ENCODE data around the gene TBX6. TPM values are rescaled to one million over a fixed set of nuclear protein-coding genes. Genes with fewer than 3 reads are reported as not detected.

TBX6 gene
- polyA plus RNA-seq, 4 donors, result 0.50 to 2.0 (median 1.1) TPM

- DNase-seq (ENCODE audit: low read depth in 4 of 4, low spot score in 3 of 4), result no peak
Measured at GRCh38 chr16:30088237-30088831, 3.4 kb downstream of the TBX6 start.

DNA sequence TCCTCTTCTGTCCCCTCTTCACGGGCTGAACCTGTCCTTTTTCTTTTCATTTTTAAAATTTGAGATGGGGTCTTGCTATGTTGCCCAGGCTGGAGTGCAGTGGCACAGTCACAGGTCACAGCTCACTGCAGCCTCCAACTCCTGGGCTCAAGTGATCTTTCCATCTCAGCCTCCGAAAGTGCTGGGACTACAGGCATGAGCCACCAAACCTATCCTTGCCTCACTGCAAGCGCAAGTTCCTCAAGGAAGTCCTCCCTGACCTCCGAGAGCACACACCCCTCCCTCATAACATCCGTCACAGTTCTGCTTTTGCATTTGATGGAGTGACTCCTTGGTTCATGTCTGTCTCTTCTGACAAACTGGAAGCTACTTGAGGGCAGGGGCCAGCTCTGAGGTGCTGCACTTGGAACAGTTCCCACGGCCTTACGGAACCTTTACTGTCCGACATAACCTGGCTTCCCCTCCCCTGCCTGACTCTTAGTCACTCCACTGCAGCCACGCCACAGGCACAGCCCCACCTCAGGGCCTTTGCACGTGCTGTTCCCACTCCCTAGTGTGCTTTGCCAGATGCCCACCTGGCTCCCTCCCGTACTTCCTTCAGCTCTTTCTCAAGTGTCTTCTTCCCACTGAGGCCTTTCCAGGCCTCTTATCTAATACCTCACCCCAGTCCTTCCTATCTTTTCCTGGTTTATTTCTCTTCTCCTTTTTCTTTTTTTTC lies 4.4 kb downstream of the TBX6 start:
- no peak for DNase-seq (ENCODE audit: low read depth in 4 of 4, low spot score in 3 of 4)

DNA sequence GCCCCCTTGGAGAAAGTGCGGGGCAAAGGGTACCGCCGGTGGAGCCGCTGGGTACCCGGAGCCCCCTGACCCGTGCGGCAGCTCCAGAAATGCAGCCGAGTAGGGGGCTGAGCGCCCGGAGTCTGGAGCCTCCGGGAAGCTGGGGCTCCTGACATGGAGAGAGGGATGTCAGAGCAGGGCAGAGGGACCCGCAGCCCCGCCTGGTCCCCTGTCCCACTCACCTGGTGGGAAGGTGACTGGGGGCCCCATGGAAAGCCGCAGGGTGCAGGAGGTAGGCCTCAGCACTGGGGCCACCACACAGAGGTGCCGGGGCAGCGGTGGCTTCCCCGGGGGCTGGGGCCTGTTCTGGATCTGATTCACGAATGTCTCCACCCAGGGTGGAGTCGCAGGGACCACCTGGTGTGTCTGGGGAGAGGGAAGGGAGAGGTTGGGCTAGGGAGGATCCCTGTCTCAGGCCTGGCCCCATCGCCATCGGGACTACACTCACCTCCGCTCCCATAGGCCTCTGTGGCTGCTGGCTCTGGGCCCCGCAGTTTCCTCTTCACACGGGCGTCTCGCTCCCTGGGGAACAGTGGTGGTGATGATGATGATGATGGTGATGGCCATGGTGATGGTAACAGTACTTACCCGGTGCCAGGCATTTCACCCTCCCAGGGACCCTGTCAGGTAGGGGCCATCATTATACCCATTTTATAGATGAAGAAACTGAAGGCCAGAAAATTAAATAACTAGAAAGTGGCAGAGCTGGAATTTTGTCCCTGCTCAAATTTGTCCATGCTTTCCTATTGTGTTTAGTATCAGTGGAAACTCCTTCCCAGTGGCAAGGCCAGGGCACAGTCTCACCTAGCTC lies 5.2 kb downstream of the TBX6 start:
- DNase-seq (ENCODE audit: low read depth in 4 of 4, low spot score in 3 of 4), result no peak

DNA sequence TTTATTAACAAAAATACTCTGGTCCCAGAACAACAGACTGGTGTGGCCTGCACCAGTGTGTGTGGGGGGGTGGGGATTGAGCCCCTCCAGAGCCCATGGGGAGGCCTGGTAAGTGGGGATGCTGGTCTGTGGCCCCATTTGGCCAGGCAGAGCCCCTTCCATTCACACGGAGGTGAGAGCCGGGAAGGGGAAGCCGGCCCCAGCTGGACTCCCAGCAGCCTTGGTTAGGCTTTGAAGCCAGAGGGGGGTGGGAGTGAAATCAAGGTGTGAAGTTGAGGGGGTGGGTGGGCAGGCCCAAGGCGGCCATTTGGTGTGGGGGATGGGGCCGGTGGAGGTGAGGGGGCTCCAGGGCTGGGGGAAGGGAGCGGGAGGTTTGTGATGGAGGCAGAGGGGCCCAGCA lies 5.9 kb downstream of the TBX6 start:
- no peak for DNase-seq (ENCODE audit: low read depth in 4 of 4, low spot score in 3 of 4)

- no peak for DNase-seq (ENCODE audit: low read depth in 4 of 4, low spot score in 3 of 4)
Measured at GRCh38 chr16:30085247-30085646, 6.5 kb downstream of the TBX6 start.

GRCh38 chr16:30084816-30085159 lies 6.9 kb downstream of the TBX6 start:
- no peak for DNase-seq (ENCODE audit: low read depth in 4 of 4, low spot score in 3 of 4)

DNA sequence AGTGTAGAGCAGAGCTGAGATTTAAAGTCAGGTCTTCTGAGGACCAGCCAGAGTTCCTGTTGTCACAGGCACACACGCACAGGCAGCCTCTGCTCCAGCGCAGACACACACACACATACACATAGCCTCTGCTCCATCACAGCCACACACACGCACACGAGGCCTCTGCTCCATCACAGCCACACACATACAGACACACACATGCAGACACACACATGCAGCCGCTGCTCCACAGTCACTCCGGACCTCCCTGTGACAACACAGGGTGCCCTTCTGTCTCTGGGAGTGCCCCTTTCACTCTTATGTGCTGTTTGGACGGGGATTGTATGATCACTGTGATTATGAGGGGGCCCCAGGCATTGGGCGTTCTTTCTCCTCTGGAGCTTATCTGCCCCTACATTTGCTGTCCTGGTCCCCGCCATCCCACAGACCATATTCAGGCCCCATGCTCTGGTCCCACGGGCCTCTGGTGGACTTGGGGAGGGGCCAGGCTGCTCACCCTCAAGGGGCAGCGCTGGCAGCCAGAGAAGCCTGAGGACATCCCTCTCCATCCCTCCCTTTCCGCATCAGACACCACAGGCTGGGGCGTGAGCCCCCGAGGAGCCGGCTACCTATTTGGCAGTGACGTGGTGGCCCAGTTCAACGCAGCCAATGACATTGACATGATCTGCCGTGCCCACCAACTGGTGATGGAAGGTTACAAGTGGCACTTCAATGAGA lies 7.5 kb downstream of the TBX6 start:
- no peak for DNase-seq (ENCODE audit: low read depth in 4 of 4, low spot score in 3 of 4)

- DNase-seq (ENCODE audit: low read depth in 4 of 4, low spot score in 3 of 4), result no peak
Measured at GRCh38 chr16:30083216-30084055, 8.3 kb downstream of the TBX6 start.

- no peak for DNase-seq (ENCODE audit: low read depth in 4 of 4, low spot score in 3 of 4)
Measured at GRCh38 chr16:30082545-30083090, 9.1 kb downstream of the TBX6 start.

DNA sequence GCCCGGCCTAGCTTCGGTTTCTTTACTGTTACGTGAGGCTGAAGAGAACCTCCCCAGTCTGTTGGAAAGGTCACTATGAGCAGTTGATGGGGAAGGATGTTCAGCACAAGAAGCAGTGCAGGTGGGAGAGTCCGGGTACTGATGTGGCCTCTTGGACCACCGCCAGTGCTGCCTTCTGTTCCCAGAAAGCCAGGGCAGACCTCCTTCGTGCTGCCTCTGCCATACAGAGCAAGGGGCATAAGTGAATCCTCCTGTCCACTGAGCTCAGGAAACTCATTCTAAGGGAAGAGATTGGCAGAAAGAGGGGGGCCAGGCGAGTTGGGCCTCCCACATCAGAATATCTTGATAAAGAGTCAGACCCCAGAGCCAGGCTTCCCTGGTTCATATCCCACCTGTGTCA lies 12.2 kb downstream of the TBX6 start:
- no peak for DNase-seq (ENCODE audit: low read depth in 4 of 4, low spot score in 3 of 4)

- DNase-seq (ENCODE audit: low read depth in 4 of 4, low spot score in 3 of 4), result no peak
Measured at GRCh38 chr16:30078744-30079143, 13.0 kb downstream of the TBX6 start.

DNA sequence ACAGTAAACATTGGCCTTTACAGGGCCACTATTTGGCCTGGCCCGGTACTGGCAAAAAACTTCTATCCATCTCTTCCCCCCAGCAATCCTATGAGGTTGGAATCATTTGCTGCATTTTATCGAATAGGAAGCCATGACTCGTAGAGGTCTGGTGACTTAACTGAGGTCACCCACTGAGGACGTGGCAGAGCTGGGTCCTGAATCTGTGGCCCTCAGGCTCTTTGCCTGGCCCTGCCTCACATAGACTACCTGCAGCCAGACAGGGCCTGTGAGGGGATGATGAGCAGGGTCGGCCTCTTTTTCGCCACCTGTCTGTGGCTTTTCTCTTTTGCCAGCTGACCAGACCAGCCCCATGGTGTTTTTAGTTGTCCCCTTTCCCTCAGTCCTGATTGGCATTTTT lies 14.1 kb downstream of the TBX6 start:
- no peak for DNase-seq (ENCODE audit: low read depth in 4 of 4, low spot score in 3 of 4)

- DNase-seq (ENCODE audit: low read depth in 4 of 4, low spot score in 3 of 4), result no peak
Measured at GRCh38 chr16:30076276-30076791, 15.4 kb downstream of the TBX6 start.

GRCh38 chr16:30075503-30076275 lies 16.0 kb downstream of the TBX6 start, which contains the start of gene PPP4C:
Gene PPP4C, plus strand, starts transcription at chr16:30075994. Its CDS starts 384 bp downstream, at chr16:30076378.
- DNase-seq (ENCODE audit: low read depth in 4 of 4, low spot score in 3 of 4), result peak in 2 of 4 donors; percentile 74 to 80

DNA sequence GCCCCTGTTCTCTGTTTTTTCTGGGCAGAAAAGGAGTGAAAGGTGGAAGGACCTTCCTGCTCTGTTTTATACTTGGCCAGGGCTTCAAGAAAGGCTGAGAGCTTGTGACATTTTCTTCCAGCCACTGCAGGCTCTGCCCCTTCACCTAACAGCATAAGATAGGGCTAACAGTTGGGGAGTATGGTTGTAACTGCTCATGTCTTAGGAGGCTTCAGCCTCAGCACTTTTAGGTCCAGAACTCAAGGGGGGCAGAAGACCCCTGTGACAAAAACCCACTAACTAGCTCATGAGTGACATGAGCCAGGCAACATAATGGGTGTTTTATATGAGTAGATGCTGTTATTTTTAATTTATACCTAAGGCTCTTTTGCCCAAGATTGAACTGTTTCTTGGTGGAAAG lies 21.2 kb downstream of the TBX6 start:
- no peak for DNase-seq (ENCODE audit: low read depth in 4 of 4, low spot score in 3 of 4)

DNA sequence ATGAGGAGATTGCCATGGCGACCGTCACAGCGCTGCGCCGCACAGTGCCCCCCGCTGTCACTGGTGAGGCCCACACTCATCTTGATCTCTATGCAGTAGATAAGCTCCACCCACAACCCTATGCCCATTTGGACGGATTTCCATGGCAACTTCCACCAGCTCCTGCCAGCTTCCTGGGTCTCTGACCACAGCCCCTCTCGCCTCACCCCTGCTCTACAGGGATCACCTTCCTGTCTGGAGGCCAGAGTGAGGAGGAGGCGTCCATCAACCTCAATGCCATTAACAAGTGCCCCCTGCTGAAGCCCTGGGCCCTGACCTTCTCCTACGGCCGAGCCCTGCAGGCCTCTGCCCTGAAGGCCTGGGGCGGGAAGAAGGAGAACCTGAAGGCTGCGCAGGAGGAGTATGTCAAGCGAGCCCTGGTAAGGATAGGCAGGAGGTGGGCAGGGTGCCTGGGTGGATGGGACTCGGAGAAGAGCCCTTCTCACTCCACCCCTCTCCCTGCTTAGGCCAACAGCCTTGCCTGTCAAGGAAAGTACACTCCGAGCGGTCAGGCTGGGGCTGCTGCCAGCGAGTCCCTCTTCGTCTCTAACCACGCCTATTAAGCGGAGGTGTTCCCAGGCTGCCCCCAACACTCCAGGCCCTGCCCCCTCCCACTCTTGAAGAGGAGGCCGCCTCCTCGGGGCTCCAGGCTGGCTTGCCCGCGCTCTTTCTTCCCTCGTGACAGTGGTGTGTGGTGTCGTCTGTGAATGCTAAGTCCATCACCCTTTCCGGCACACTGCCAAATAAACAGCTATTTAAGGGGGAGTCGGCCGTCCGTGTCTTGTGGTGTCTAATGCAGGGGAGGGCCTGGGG lies 21.9 kb downstream of the TBX6 start:
- DNase-seq (ENCODE audit: low read depth in 4 of 4, low spot score in 3 of 4), result no peak

DNA sequence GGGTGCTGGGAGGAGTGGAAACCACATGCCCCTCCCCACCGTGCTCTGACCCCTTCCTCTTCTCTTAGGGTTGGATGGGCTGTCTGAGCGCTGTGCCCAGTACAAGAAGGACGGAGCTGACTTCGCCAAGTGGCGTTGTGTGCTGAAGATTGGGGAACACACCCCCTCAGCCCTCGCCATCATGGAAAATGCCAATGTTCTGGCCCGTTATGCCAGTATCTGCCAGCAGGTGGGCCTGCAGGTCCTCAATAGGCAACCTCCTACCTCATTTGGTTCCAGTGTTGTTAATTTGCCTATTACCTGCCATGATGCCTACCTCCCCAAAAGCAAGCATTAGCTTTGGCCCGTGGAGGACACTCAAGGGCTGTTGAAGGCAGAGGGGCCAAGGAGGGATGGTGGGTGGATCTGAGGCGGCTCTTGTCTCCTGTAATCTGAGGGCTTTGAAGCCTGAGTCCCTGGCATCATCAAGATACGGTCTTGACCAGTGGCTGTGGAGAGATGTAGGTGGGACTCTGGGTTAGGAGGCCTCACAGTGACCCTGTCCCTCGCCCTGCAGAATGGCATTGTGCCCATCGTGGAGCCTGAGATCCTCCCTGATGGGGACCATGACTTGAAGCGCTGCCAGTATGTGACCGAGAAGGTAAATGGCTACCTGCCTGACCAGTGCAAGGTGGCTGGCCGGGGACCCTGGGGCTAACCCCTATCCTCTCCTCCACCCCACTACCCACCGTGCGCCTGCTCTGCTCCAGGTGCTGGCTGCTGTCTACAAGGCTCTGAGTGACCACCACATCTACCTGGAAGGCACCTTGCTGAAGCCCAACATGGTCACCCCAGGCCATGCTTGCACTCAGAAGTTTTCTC lies 22.7 kb downstream of the TBX6 start:
- no peak for DNase-seq (ENCODE audit: low read depth in 4 of 4, low spot score in 3 of 4)

Data from left renal pelvis (tissue), 4 donors.